Endometrial microvascular endothelial cells (primary cell): Measurements from ENCODE around the gene PGAP2. TPM values are rescaled to one million over a fixed set of nuclear protein-coding genes. Genes with fewer than 3 reads are reported as not detected.

Experiments used
- in situ Hi-C: cut with HindIII; loops from 2 replicates; pipeline ENCODE4 v1.10.0; 2017; ENCODE audit warnings: low sequenced_read_pairs, low pct_unique_long_range_greater_than_20kb; ENCODE audit errors: inconsistent ontology term
- total RNA-seq: library from RNA; depleted of rRNA; stranded (reverse); fragments of >200 nt; gene quantifications from one replicate; pipeline ENCODE4 v1.2.3, GENCODE V29; 2015; ENCODE audit errors: inconsistent ontology term

Gene PGAP2
- total RNA-seq, 1 donor from 2014 or later: 16.2 TPM

DNA sequence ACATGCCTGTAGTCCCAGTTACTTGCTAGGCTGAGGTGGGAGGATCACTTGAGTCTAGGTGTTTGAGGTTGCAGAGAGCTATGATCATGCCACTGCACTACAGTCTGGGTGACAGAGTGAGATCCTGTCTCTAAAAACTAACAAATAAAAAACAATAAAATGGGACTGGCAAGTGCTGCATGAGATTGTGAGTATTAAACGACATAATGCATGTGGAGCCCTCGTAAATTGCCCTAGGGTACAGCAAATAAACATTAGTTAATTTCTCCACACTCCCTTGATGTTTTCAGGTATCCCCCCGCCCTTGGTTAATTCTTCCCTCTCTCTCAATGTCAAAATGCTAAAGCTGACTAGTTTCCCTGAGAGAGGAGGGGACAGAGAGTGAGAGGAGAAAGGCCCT, 37.3 kb downstream of the PGAP2 start:
- in situ Hi-C loops: no loop called here

DNA sequence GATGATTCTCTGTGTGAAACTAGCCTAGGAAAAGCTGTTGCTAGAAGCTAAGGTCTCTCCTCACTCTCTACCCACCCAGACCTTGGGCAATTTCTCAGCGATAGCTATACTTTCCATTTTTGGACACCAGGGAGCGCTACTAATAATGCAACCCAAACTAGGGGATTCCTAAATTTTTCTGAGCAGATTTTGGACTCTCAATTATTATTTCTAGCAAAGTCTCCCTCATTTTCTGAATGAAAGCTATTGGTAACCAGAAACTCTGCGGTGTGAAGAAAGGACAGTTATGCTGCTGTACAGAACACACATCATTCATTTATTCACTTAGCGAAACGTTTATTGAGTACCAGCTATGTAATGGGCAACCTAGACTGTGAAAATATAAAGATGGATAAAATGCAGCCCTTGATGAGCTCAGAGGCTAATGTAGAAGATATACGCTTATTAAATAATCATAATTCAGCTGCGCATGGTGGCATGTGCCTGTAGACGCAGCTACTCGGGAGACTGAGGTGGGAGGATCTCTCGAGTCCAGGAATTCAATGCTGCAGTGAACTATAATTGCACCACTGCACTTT, 41.0 kb downstream of the PGAP2 start:
- in situ Hi-C loops: no loop called here

DNA sequence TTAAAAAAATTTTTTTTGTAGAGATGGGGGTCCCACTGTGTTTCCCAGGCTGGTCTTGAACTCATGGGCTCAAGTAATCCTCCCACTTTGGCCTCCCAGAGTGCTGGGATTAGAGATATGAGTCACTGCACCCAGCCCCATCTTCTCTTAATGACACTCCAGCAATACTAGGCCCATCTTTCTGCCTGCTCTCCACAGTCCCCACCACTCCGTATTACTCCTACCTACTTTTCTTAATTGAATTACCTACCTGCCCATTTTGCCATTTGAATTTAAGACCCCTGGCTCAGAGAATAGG, 45.1 kb downstream of the PGAP2 start:
- in situ Hi-C loops: loop anchor here (25.0 kb wide), 1 partner anchor 209 kb away; no protein-coding TSS in a partner anchor

DNA sequence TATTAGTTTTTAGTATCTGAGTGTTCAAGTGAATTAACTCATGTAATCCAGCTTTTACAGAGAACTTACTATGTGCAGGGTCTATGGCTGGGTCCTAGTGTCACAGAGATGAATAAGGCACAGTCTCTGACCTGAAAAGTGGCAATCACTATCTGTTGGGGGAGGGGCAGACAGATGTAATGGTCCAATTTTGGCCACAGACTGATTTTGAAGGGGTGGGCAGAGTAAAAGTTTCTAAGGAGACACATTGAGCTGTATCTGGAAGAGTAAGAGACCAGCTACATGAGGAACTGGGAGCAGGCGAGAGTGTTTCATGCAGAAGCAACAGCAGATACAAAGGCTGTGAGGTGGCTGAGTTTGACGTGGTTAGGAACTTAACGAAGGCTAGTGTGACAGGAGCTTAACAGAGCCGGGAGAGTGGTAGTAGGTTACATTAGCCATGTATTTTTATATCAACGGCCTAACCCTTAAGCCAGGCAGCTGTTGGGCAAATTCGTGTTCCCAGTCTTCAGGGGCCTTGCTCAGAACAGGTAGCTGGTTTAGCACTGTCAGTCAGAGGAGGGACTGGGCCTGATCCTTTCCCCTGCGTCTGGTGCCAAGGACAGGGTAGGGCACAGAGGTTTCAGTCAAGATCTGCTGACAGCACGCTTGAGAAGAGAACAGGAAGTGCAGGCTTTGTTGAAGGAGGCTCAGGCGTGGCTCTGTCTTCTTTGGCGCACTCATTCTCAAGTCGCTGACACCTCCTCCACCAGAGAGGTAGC, 45.7 kb downstream of the PGAP2 start:
- in situ Hi-C loops: loop anchor here (25.0 kb wide), 1 partner anchor 208 kb away; no protein-coding TSS in a partner anchor

DNA sequence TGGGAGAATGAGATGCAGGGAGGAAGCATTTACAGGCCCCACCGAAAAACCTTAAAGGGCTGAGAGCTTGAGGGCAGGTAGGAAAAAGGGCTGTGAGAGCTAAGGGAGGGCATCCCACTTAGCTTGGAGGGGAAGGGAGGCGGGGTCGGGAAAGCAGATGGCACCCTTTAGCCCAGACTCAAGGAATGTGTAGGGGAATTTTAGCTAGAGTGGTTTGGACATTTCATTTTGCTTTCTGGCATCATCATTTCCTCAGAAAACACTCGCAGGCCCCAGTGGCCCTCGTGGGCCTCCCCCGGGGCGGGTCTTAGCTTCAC, 46.3 kb downstream of the PGAP2 start:
- in situ Hi-C loops: loop anchor here (25.0 kb wide), 1 partner anchor 208 kb away; no protein-coding TSS in a partner anchor

DNA sequence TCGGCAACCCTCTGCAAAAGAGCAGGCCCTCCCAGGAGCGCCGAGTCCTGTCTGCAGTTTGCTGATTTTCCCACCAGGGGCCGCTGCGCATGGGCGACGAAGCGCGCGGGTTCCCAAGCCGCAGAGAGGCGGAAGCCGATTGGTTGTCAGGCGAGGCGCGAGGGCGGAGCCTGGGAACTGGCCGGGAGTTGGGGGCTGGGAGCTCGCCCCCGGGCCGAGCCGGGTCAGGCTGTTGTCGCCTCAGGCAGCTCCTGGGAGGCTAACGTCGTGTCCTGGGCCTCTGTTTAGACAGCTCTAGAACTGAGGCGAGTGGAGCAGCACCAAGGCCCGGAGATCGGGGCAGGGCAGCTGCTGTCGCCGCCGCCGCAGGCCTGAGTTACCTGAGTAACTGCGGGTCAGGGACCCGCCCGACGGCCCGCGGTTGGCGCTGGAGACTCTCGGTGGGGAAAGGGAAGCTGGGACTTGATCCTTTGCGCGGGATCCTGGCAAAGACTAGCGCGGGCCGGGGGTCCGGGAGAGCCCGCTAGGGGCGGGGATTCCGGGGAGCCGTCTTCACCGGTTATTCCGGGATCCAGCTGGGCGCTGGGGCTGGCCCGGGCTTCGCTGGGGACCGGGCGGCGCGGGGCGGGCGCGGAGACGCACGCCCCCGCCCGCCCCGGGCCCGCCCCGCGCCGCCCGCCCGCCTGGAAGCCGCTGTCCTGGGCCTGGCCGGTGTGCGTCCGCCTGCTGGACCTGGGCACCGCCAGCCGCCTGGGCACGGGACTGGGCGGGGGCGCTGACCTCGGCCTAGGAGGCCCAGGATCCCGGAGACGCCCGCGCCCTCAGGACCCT, 46.8 kb downstream of the PGAP2 start, which contains the start of gene STIM1:
TSS of gene STIM1 (plus strand) at position 688 of the 831 bp plus-strand sequence. CDS start 607 bp downstream, outside the sequence.
- in situ Hi-C loops: loop anchor here (25.0 kb wide), 1 partner anchor 207 kb away; no protein-coding TSS in a partner anchor

DNA sequence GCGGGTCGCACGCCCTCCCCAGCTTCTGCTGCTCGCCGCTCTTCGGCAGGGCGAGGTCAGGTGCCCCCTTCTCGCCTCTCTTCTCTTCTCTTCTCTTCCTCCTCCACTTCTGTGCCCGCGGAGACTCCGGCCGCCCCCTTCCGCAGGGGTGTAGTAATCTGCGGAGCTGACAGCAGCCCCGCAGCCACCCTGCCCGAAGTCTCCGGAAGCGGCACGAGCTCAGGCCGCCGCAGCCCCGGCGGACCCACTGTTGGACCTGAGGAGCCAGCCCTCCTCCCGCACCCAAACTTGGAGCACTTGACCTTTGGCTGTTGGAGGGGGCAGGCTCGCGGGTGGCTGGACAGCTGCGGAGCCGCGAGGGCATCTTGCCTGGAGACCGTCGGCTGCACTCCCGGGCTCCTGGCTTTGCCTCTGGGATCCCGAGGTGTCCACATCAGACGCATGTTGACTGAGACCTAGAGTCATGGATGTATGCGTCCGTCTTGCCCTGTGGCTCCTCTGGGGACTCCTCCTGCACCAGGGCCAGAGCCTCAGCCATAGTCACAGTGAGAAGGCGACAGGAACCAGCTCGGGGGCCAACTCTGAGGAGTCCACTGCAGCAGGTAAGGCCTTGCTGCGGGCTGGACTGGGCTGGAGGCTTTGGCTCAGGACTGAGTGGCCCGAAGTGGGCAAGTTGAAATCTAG, 47.6 kb downstream of the PGAP2 start:
- in situ Hi-C loops: loop anchor here (25.0 kb wide), 1 partner anchor 206 kb away; no protein-coding TSS in a partner anchor

DNA sequence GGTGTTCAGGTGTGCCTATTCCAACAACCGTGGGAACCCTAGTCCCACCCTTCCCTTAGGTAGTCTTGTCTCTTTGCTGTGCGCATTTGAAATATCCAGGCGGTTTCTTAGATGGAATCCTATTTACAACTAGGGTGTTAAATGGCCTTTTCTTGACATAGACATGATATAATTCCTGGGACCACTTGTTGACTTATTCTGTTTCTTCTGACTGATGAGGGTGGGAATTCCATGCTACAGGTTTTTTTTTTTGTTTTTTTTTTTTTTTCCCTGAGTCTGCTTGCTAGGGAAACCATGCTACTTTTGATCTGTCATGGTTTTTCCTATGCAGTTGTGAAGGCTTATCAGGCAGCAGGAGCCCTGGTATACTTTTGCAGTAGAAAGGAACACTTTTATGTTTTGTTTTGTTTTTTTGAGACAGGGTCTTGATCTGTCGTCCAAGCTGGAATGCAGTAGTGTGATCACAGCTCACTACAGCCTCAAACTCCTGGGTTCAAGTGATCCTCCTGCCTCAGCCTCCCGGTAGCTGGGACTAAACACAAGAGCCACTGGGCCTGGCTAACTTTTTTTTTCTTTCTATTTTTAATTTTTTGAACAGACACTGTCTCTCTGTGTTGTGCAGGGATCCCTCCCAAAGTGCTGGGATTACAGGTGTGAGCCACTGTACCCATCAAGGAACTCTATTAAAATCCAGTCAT, 48.6 kb downstream of the PGAP2 start:
- in situ Hi-C loops: loop anchor here (25.0 kb wide), 1 partner anchor 205 kb away; no protein-coding TSS in a partner anchor

DNA sequence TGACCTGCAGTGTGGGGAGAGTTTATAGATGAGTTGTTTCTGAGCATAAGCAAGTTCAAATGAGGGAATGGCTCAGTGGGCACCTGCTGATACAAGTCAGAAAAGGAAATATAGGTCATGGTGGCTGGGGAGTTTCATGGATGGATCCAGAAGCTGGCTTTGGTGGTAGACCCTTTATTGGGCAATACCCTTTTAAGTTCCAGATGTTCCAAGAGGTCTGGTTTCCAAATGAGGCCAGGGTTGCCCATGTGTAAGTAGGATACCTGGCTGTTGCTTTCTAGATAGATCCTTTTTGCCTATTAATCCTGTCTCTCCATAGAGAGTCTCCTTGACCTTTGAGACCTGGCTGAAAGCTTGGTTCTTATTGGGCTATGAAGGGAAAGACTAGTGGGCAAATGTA, 49.3 kb downstream of the PGAP2 start:
- in situ Hi-C loops: loop anchor here (25.0 kb wide), 1 partner anchor 205 kb away; no protein-coding TSS in a partner anchor

DNA sequence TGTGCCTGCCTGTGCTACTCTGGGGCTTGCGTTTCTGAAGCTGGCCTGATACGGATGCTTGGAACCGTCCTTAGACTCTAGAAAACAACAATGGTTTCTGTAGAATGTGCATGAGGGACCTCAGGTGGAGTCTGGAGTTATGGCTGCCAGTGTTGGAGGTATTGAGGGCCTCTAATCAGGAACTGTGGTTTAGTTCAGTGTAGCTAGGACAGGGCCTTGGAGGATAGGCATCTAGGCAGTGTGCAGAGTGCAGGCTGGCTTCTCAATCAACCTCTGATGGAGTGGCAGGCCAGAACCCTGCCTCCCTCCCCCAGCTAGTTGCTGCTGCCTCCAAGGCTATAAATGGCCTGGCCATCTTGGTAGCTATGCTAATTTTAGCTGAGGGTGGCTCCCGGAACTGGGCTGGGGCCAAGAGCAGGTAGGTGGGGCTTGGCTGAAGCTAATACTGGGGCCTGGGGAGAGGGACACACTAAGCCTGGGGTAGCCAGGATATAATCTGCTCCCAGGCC, 51.1 kb downstream of the PGAP2 start:
- in situ Hi-C loops: loop anchor here (25.0 kb wide), 1 partner anchor 203 kb away; no protein-coding TSS in a partner anchor

DNA sequence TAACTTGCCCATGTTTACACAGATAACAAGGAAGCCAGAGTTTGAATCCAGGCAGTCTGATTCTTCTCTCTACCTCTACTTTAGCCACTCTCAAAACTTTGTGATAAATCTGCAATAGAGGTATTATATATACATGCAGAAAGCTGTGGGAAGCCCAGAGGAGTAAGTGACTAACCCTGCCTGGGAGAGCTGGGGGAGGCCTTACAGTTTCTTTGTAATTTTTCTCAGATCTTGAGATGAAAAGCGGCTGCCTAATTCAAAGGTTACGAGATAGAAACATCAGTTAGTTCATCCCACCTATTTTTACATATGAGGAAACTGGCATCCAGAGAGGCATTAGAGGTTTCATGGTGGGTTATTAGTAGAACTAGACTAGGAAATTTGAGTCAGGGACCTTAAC, 52.0 kb downstream of the PGAP2 start:
- in situ Hi-C loops: loop anchor here (25.0 kb wide), 1 partner anchor 202 kb away; no protein-coding TSS in a partner anchor

DNA sequence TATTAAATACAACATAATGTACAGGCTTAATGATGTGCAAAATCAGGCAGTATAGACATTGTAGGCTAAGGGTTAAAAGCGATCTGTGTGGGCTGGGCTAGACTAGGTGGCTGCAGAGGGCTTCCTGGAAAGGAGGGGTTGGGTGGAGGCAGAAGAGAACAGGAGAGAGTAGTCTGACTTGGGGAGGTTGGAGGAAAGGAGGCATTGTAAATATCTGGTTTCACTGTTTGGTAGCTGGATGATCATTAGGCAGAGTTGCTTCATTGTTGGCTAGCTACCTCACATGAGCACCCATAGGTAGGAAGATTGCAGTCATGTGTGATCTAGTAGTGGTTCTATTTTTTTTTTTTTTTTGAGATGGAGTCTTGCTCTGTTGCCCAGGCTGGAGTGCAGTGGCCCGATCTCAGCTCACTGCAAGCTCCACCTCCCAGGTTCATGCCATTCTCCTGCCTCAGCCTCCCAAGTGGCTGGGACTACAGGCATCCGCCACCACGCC, 52.6 kb downstream of the PGAP2 start:
- in situ Hi-C loops: loop anchor here (25.0 kb wide), 1 partner anchor 201 kb away; no protein-coding TSS in a partner anchor

DNA sequence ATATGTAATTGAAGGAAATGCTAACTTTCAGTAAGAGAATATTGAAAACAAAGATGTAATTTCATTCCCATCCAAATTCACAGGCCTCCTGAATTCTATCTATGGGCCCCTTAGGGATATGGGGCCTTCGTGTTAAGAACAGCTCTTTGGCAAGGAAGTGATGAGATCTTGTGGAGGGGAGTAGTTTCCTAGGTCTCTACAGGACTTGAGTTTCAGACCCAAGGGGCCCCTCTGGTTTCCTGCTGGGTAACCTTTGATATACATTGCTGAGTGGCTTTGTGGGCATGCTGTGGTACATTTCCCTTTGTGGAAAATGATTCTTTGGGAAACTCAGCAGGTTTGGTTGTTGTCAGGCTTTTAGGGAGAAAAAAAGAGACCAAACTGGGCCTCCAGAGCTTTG, 53.3 kb downstream of the PGAP2 start:
- in situ Hi-C loops: loop anchor here (25.0 kb wide), 1 partner anchor 201 kb away; no protein-coding TSS in a partner anchor

DNA sequence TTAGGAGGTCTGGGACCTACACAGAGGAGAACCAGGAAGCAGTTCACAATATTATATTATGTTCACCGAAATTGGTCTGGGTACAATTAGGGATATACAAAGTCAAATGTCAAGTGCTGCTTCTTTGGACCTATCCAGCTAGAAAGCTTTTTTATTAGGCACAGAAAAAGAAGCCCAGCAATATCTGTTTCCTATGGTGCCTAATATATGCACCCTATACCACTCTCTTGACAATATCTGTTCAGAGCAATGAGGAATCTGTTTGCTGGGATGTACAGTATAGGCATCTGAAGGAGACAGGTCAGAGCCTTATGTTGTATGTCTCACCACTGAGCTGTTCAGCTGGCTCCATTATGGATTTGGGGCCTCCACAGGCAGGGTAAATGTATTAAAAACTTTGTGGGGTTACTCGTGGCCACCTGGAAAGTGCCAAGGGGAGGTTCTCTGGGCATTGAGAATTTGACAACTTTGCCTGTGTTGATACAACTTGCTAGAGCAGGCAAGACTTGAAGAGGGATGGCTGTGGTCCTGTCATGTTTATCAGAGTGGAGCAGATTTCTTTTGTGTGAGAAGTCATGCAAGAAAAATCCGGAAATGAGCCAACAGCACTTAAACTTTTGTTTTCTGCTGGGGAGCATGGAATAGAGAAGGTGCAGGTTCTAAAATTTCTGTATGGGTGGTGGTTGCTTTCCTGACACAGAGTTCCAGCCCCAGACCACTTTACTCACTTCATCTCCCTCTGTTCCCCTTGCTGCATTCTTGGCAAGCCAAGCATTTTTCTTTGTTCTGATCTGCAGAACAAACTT, 57.2 kb downstream of the PGAP2 start:
- in situ Hi-C loops: loop anchor here (25.0 kb wide), 1 partner anchor 197 kb away; no protein-coding TSS in a partner anchor

DNA sequence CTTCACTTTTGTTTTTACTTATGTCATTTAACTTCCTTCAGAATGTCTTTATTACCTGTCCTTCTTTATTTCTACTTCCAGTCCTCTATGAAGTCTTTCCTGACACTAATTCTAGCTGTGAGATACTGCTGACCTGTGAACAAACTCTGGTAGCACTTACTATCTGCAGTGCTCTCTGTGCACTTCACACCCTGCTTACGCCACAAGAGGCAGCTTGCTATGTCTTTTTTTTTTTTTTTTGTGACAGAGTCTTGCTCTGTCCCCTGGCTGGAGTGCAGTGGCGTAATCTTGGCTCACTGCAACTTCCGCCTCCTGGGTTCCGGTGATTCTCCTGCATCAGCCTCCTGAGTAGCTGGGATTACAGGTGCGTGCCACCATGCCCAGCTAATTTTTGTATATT, 57.8 kb downstream of the PGAP2 start:
- in situ Hi-C loops: loop anchor here (25.0 kb wide), 1 partner anchor 196 kb away; no protein-coding TSS in a partner anchor

DNA sequence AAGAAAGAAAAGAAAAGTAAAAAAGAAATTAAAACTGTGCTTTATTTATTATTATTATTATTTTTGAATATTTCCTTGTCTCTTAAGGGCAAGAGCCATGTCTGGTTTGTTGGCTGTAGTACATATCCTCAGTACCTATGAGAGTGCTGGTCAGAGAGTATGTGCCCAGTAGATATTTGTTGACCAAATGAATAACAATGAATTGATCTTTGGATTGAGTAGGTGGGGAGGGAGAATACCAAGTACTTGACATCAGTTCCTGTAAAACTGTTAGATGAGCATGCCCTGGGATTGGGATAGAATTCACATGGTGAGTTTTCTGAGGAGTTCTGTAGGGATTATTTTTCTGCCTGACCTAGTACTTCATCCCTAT, 58.5 kb downstream of the PGAP2 start:
- in situ Hi-C loops: loop anchor here (25.0 kb wide), 1 partner anchor 195 kb away; no protein-coding TSS in a partner anchor
